COLO668 (cell line): ENCODE results near the gene SLC16A13.
"Not testable (repeated sequence)": the region's sequence is repeated elsewhere in the genome, so short reads cannot be mapped to it uniquely, and the experiment has no call there.

Experiments
- DNase-seq: peaks from one replicate; lab custom pipeline; 2025; ENCODE audit not compliant: unreplicated experiment; lab: John Stamatoyannopoulos, UW

SLC16A13 gene

GRCh38 chr17:7035591-7036368 lies at the start of gene SLC16A13:
TSS of gene SLC16A13 (plus strand) at chr17:7036015. CDS start at chr17:7036383, 368 bp downstream.
- DNase-seq: peak; percentile 92

GRCh38 chr17:6986676-6987075 lies 49.1 kb upstream of the SLC16A13 start:
- DNase-seq: no peak

GRCh38 chr17:6989779-6990178 lies 46.0 kb upstream of the SLC16A13 start:
- no peak for DNase-seq

- DNase-seq: not testable (repeated sequence)
Measured at GRCh38 chr17:6993613-6994056, 42.2 kb upstream of the SLC16A13 start.

GRCh38 chr17:6994118-6994598 lies 41.7 kb upstream of the SLC16A13 start:
- DNase-seq: no peak

- no peak for DNase-seq
Measured at GRCh38 chr17:6994666-6995256, 41.1 kb upstream of the SLC16A13 start.

- no peak for DNase-seq
Measured at GRCh38 chr17:6995500-6996255, 40.1 kb upstream of the SLC16A13 start, which contains the start of gene ALOX12. TSS of gene ALOX12 (plus strand) at chr17:6996049. CDS start at chr17:6996118, 69 bp downstream.

- DNase-seq: no peak
Measured at GRCh38 chr17:6996256-6997011, 39.4 kb upstream of the SLC16A13 start.

- no peak for DNase-seq
Measured at GRCh38 chr17:6997171-6997570, 38.6 kb upstream of the SLC16A13 start.

- no peak for DNase-seq
Measured at GRCh38 chr17:6998855-6999508, 36.8 kb upstream of the SLC16A13 start.

GRCh38 chr17:7001318-7001961 lies 34.4 kb upstream of the SLC16A13 start:
- DNase-seq: peak; percentile 6

GRCh38 chr17:7002288-7003047 lies 33.3 kb upstream of the SLC16A13 start:
- DNase-seq: no peak

- no peak for DNase-seq
Measured at GRCh38 chr17:7003745-7004144, 32.1 kb upstream of the SLC16A13 start.

GRCh38 chr17:7004398-7005253 lies 31.2 kb upstream of the SLC16A13 start:
- DNase-seq: peak; percentile 23

GRCh38 chr17:7005716-7006115 lies 30.1 kb upstream of the SLC16A13 start:
- DNase-seq: no peak

- DNase-seq: no peak
Measured at GRCh38 chr17:7007143-7007542, 28.7 kb upstream of the SLC16A13 start.

- no peak for DNase-seq
Measured at GRCh38 chr17:7010523-7010922, 25.3 kb upstream of the SLC16A13 start.

GRCh38 chr17:7011415-7011814 lies 24.4 kb upstream of the SLC16A13 start:
- no peak for DNase-seq
